SK-N-SH treated with all-trans-retinoic acid at 6 μM for 48 hours (cell line): ENCODE results near the gene ARID3B.

Experiments used
- ATAC-seq: fragments of 200-7000 bp; cut with Tn5 transposase; 3 replicates; pipeline ENCODE4 v1.9.1; 2020; ENCODE audit warnings: mild to moderate bottlenecking, moderate library complexity
- ARNTL ChIP-seq: fragments of 450-650 bp; formaldehyde crosslinking; IDR thresholded peaks from 2 replicates; pipeline ENCODE4 v1.5.0; 2020; ENCODE audit warnings: low read depth, mild to moderate bottlenecking, moderate library complexity, borderline replicate concordance
- BACH2 ChIP-seq: fragments of 250-450 bp; sonication (Bioruptor Pico); IDR thresholded peaks from 2 replicates; pipeline ENCODE4 v1.9.0; 2021; ENCODE audit warnings: mild to moderate bottlenecking, borderline replicate concordance
- CSDC2 ChIP-seq: fragments of 250-450 bp; sonication (Bioruptor Pico); IDR thresholded peaks from 2 replicates; pipeline ENCODE4 v1.5.0; 2020; ENCODE audit warnings: mild to moderate bottlenecking, moderate library complexity
- ESRRG ChIP-seq: fragments of 250-450 bp; sonication (Bioruptor Pico); IDR thresholded peaks from 2 replicates; pipeline ENCODE4 v1.6.1; 2021; ENCODE audit warnings: mild to moderate bottlenecking
- GLIS3 ChIP-seq: fragments of 250-450 bp; sonication (Bioruptor Pico); IDR thresholded peaks from 2 replicates; pipeline ENCODE4 v1.5.0; 2020; ENCODE audit warnings: mild to moderate bottlenecking, moderate library complexity
- OSR1 ChIP-seq: fragments of 250-450 bp; sonication (Bioruptor Pico); IDR thresholded peaks from 2 replicates; pipeline ENCODE4 v1.8.0; 2022; ENCODE audit warnings: moderate library complexity, mild to moderate bottlenecking, inconsistent platforms
- PPARA ChIP-seq: fragments of 250-450 bp; sonication (Bioruptor Pico); IDR thresholded peaks from 2 replicates; pipeline ENCODE4 v1.5.0; 2020; ENCODE audit warnings: mild to moderate bottlenecking, borderline replicate concordance
- RARB ChIP-seq: fragments of 250-450 bp; sonication (Bioruptor Pico); IDR thresholded peaks from 2 replicates; pipeline ENCODE4 v1.8.0; 2021; ENCODE audit warnings: mild to moderate bottlenecking, moderate library complexity
- SNAI2 ChIP-seq: fragments of 250-450 bp; sonication (Bioruptor Pico); IDR thresholded peaks from 2 replicates; pipeline ENCODE4 v1.5.0; 2020; ENCODE audit warnings: mild to moderate bottlenecking, moderate library complexity
- TCF4 ChIP-seq: fragments of 250-450 bp; sonication (Bioruptor Pico); IDR thresholded peaks from 2 replicates; pipeline ENCODE4 v1.8.0; 2021; ENCODE audit warnings: mild to moderate bottlenecking, moderate library complexity, borderline replicate concordance
- TOX ChIP-seq: fragments of 250-450 bp; sonication (Bioruptor Pico); IDR thresholded peaks from 2 replicates; pipeline ENCODE4 v1.8.0; 2021; ENCODE audit warnings: mild to moderate bottlenecking, moderate library complexity, borderline replicate concordance
- ZC3H10 ChIP-seq: fragments of 250-450 bp; sonication (Bioruptor Pico); IDR thresholded peaks from 2 replicates; pipeline ENCODE4 v1.5.1; 2021; ENCODE audit warnings: mild to moderate bottlenecking, moderate library complexity
- ZFP3 ChIP-seq: fragments of 250-450 bp; sonication (Bioruptor Pico); IDR thresholded peaks from 2 replicates; pipeline ENCODE4 v1.5.0; 2020; ENCODE audit warnings: mild to moderate bottlenecking, moderate library complexity
- ZFP30 ChIP-seq: fragments of 450-650 bp; formaldehyde crosslinking; IDR thresholded peaks from 2 replicates; pipeline ENCODE4 v1.5.0; 2022; ENCODE audit warnings: mild to moderate bottlenecking, moderate library complexity
- ZNF565 ChIP-seq: fragments of 450-650 bp; formaldehyde crosslinking; conservative IDR thresholded peaks from 2 replicates; pipeline ENCODE4 v1.5.0; 2020; ENCODE audit warnings: low read depth, mild to moderate bottlenecking, moderate library complexity
- ZNF70 ChIP-seq: fragments of 450-650 bp; formaldehyde crosslinking; IDR thresholded peaks from 2 replicates; pipeline ENCODE4 v1.5.0; 2020; ENCODE audit warnings: mild to moderate bottlenecking, moderate library complexity
- ZNF8 ChIP-seq: fragments of 450-650 bp; formaldehyde crosslinking; IDR thresholded peaks from 2 replicates; pipeline ENCODE4 v1.5.0; 2020; ENCODE audit warnings: mild to moderate bottlenecking, moderate library complexity
- TF ChIP-seq, protein P1 (sequence below): fragments of 250-450 bp; sonication (Bioruptor Pico); IDR thresholded peaks from 2 replicates; pipeline ENCODE4 v1.5.0; 2020; ENCODE audit warnings: mild to moderate bottlenecking, moderate library complexity
- TF ChIP-seq, protein P2 (sequence below): fragments of 250-450 bp; sonication (Bioruptor Pico); IDR thresholded peaks from 2 replicates; pipeline ENCODE4 v1.8.0; 2020; ENCODE audit warnings: mild to moderate bottlenecking, moderate library complexity, borderline replicate concordance
- TF ChIP-seq, protein P3 (sequence below): fragments of 250-450 bp; sonication (Bioruptor Pico); IDR thresholded peaks from 2 replicates; pipeline ENCODE4 v1.8.0; 2021; ENCODE audit warnings: low read depth, mild to moderate bottlenecking, moderate library complexity, borderline replicate concordance
- TF ChIP-seq, protein P4 (sequence below): fragments of 250-450 bp; sonication (Bioruptor Pico); IDR thresholded peaks from 2 replicates; pipeline ENCODE4 v1.5.1; 2020; ENCODE audit warnings: low read depth, mild to moderate bottlenecking, moderate library complexity
- TF ChIP-seq, protein P5 (sequence below): fragments of 250-450 bp; sonication (Bioruptor Pico); IDR thresholded peaks from 2 replicates; pipeline ENCODE4 v1.5.1; 2021; ENCODE audit warnings: mild to moderate bottlenecking, moderate library complexity

Gene ARID3B

DNA sequence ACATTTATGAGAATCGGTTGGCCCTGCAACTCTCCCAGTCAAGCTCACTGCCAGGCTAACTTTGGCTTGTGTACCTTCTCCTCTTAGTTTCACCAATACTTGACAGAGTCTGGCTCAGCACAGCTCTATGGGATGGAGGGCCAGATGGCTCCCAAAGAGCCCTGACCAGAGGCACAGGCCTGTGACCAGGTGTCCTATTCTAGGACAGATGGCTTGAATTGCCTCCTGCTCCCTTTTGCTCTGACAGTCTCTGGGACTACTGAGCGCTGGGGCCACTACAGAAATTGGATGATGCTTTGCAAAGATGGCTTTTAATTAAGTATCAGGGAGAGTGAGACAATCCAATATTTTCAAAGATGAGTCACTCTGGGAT is 10.3 kb upstream of the ARID3B start (continued):
- TF ChIP-seq, protein P1, sequence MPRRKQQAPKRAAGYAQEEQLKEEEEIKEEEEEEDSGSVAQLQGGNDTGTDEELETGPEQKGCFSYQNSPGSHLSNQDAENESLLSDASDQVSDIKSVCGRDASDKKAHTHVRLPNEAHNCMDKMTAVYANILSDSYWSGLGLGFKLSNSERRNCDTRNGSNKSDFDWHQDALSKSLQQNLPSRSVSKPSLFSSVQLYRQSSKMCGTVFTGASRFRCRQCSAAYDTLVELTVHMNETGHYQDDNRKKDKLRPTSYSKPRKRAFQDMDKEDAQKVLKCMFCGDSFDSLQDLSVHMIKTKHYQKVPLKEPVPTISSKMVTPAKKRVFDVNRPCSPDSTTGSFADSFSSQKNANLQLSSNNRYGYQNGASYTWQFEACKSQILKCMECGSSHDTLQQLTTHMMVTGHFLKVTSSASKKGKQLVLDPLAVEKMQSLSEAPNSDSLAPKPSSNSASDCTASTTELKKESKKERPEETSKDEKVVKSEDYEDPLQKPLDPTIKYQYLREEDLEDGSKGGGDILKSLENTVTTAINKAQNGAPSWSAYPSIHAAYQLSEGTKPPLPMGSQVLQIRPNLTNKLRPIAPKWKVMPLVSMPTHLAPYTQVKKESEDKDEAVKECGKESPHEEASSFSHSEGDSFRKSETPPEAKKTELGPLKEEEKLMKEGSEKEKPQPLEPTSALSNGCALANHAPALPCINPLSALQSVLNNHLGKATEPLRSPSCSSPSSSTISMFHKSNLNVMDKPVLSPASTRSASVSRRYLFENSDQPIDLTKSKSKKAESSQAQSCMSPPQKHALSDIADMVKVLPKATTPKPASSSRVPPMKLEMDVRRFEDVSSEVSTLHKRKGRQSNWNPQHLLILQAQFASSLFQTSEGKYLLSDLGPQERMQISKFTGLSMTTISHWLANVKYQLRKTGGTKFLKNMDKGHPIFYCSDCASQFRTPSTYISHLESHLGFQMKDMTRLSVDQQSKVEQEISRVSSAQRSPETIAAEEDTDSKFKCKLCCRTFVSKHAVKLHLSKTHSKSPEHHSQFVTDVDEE (CRISPR knock-in tag): no peak
- no peak for TF ChIP-seq ZNF70
- TF ChIP-seq ZNF565: no peak
- TF ChIP-seq, all 23 proteins: peak for 0

DNA sequence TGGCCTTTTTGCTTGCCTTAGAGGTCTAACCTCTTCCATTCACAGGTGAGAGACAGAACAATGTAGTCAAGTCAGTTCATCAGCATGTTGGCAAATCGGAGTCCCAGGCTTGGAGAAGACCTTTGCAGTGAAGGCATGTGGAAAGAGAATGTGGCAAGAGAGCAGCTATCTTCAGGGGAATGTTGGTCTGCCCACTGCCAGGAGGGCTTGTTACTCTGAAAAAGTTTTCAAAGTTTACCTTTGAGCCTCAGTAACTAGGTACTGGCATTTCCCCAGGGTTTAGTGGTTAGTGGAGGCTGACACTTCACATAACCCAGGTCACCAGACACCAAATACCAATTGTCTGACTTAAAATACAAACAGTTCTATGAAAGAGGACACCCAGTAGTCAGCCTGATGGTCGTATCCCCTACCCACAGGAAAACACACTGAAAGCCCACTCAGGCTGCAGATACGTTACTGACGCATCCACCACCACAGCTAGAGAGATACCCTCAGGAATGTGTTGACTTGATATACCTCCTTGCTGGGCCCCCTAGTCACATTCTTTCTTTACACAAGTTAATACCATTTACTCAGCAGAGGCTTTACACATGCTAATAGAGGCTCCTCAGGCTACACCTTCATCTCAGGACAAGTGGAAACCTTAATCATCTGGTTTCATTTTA is 9.7 kb upstream of the ARID3B start:
- TF ChIP-seq BACH2 (CRISPR knock-in tag) (no peak), CSDC2 (CRISPR knock-in tag) (no peak), GLIS3 (no peak), ZFP30 (CRISPR knock-in tag) (no peak), ZC3H10 (CRISPR knock-in tag) (no peak), SNAI2 (no peak), TOX (CRISPR knock-in tag) (no peak), TCF4 (CRISPR knock-in tag) (no peak), ARNTL (CRISPR knock-in tag) (no peak), ZFP3 (CRISPR knock-in tag) (no peak), PPARA (no peak), OSR1 (CRISPR knock-in tag) (no peak), ZNF8 (CRISPR knock-in tag) (no peak), ZNF565 (no peak)
- TF ChIP-seq, protein P2, sequence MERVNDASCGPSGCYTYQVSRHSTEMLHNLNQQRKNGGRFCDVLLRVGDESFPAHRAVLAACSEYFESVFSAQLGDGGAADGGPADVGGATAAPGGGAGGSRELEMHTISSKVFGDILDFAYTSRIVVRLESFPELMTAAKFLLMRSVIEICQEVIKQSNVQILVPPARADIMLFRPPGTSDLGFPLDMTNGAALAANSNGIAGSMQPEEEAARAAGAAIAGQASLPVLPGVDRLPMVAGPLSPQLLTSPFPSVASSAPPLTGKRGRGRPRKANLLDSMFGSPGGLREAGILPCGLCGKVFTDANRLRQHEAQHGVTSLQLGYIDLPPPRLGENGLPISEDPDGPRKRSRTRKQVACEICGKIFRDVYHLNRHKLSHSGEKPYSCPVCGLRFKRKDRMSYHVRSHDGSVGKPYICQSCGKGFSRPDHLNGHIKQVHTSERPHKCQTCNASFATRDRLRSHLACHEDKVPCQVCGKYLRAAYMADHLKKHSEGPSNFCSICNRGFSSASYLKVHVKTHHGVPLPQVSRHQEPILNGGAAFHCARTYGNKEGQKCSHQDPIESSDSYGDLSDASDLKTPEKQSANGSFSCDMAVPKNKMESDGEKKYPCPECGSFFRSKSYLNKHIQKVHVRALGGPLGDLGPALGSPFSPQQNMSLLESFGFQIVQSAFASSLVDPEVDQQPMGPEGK: no peak
- TF ChIP-seq, protein P3, sequence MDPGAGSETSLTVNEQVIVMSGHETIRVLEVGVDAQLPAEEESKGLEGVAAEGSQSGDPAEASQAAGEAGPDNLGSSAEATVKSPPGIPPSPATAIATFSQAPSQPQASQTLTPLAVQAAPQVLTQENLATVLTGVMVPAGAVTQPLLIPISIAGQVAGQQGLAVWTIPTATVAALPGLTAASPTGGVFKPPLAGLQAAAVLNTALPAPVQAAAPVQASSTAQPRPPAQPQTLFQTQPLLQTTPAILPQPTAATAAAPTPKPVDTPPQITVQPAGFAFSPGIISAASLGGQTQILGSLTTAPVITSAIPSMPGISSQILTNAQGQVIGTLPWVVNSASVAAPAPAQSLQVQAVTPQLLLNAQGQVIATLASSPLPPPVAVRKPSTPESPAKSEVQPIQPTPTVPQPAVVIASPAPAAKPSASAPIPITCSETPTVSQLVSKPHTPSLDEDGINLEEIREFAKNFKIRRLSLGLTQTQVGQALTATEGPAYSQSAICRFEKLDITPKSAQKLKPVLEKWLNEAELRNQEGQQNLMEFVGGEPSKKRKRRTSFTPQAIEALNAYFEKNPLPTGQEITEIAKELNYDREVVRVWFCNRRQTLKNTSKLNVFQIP (CRISPR knock-in tag): no peak
- TF ChIP-seq, protein P4, sequence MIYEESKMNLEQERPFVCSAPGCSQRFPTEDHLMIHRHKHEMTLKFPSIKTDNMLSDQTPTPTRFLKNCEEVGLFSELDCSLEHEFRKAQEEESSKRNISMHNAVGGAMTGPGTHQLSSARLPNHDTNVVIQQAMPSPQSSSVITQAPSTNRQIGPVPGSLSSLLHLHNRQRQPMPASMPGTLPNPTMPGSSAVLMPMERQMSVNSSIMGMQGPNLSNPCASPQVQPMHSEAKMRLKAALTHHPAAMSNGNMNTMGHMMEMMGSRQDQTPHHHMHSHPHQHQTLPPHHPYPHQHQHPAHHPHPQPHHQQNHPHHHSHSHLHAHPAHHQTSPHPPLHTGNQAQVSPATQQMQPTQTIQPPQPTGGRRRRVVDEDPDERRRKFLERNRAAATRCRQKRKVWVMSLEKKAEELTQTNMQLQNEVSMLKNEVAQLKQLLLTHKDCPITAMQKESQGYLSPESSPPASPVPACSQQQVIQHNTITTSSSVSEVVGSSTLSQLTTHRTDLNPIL (CRISPR knock-in tag): no peak
- ATAC-seq: peak; percentile 91

DNA sequence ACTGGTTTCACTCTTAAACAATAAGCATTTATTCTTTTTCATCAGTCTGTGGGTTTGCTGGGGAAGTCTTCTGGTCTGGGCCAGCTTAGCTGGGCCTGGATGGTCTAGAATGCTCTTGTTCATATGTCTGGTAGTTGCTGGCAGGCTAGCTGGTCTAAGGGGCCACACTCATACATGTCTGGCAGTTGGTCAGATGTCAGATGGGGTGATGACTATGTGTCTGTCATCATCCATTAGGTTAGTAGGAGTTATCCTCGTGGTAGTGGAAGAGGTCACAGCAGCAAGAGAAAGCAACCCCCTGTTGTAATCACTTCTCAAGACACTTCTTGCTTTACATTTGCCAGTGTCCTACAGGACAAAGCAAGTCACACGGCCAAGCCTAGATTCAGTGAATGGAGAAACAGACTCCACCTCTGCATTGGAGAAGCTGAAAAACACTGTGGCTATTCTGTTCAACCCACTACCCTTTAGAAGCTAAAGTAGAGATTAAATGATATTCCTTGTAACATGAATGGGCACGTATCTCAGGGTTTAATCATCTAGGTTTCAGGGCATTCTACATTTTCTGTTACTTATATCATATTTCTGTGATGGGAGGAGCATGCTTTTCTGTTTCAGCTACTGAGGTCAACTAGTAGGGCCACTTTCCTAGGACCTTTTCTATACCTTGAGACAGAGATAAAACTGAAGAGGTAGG is 5.5 kb upstream of the ARID3B start:
- ATAC-seq: no peak
- TF ChIP-seq ZNF8 (CRISPR knock-in tag) (no peak), ESRRG (CRISPR knock-in tag) (no peak), BACH2 (CRISPR knock-in tag) (no peak), ARNTL (CRISPR knock-in tag) (no peak), RARB (CRISPR knock-in tag) (no peak)
- TF ChIP-seq, protein P5, sequence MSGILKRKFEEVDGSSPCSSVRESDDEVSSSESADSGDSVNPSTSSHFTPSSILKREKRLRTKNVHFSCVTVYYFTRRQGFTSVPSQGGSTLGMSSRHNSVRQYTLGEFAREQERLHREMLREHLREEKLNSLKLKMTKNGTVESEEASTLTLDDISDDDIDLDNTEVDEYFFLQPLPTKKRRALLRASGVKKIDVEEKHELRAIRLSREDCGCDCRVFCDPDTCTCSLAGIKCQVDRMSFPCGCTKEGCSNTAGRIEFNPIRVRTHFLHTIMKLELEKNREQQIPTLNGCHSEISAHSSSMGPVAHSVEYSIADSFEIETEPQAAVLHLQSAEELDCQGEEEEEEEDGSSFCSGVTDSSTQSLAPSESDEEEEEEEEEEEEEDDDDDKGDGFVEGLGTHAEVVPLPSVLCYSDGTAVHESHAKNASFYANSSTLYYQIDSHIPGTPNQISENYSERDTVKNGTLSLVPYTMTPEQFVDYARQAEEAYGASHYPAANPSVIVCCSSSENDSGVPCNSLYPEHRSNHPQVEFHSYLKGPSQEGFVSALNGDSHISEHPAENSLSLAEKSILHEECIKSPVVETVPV (CRISPR knock-in tag): no peak
- TF ChIP-seq, protein P4 (CRISPR knock-in tag): no peak
